Measurements from ENCODE around the gene SMG6.
A peak's percentile ranks its signal among the peaks of the same experiment; 100 is the strongest.

SMG6 gene

GRCh38 chr17:2137342-2138098 lies 166.1 kb downstream of the SMG6 start:
- TF ChIP-seq, protein P1, sequence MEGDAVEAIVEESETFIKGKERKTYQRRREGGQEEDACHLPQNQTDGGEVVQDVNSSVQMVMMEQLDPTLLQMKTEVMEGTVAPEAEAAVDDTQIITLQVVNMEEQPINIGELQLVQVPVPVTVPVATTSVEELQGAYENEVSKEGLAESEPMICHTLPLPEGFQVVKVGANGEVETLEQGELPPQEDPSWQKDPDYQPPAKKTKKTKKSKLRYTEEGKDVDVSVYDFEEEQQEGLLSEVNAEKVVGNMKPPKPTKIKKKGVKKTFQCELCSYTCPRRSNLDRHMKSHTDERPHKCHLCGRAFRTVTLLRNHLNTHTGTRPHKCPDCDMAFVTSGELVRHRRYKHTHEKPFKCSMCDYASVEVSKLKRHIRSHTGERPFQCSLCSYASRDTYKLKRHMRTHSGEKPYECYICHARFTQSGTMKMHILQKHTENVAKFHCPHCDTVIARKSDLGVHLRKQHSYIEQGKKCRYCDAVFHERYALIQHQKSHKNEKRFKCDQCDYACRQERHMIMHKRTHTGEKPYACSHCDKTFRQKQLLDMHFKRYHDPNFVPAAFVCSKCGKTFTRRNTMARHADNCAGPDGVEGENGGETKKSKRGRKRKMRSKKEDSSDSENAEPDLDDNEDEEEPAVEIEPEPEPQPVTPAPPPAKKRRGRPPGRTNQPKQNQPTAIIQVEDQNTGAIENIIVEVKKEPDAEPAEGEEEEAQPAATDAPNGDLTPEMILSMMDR (IDR thresholded peaks at IDR 0.05; ENCODE audit: insufficient read depth, low read length, poor library complexity, severe bottlenecking) = no peak
- no peak overlapping the region for H3K4me3 ChIP-seq (replicated peaks; ENCODE audit: low read depth, low read length)
- peaks cover 1% of the 10 kb centered on the region; the same call in 1 of the 2 replicates for H3K36me3 ChIP-seq (ENCODE audit: control insufficient read depth, insufficient read depth, low read length)
- peak; percentile 60 for DNase-seq (ENCODE audit: extremely low read depth, insufficient read length)
- H3K27me3 ChIP-seq (replicated peaks; ENCODE audit: control insufficient read depth, insufficient read depth, low read length) = no peaks in the 10 kb centered on the region

GRCh38 chr17:2136241-2136640 lies 167.3 kb downstream of the SMG6 start:
- Histone ChIP-seq H3K27me3 (replicated peaks; ENCODE audit: control insufficient read depth, insufficient read depth, low read length) (no peaks in the 10 kb centered on the region), H3K36me3 (ENCODE audit: control insufficient read depth, insufficient read depth, low read length) (peaks cover 1% of the 10 kb centered on the region; the same call in 1 of the 2 replicates), H3K4me3 (replicated peaks; ENCODE audit: low read depth, low read length) (no peak overlapping the region)
- TF ChIP-seq, protein P1 (IDR thresholded peaks at IDR 0.05; ENCODE audit: insufficient read depth, low read length, poor library complexity, severe bottlenecking) = no peak
- DNase-seq (ENCODE audit: extremely low read depth, insufficient read length) = peak; percentile 28

GRCh38 chr17:2128011-2128410 lies 175.6 kb downstream of the SMG6 start:
- H3K27me3 ChIP-seq (replicated peaks; ENCODE audit: control insufficient read depth, insufficient read depth, low read length) = no peaks in the 10 kb centered on the region
- H3K4me3 ChIP-seq (replicated peaks; ENCODE audit: low read depth, low read length) = no peak overlapping the region
- TF ChIP-seq, protein P1 (IDR thresholded peaks at IDR 0.05; ENCODE audit: insufficient read depth, low read length, poor library complexity, severe bottlenecking) = no peak
- H3K36me3 ChIP-seq (ENCODE audit: control insufficient read depth, insufficient read depth, low read length) = peaks cover 1% of the 10 kb centered on the region; the same call in 1 of the 2 replicates
- DNase-seq (ENCODE audit: extremely low read depth, insufficient read length) = no peak

GRCh38 chr17:2125013-2125535 lies 178.5 kb downstream of the SMG6 start:
- DNase-seq (ENCODE audit: extremely low read depth, insufficient read length) = no peak
- Histone ChIP-seq H3K4me3 (replicated peaks; ENCODE audit: low read depth, low read length) (no peak overlapping the region), H3K36me3 (ENCODE audit: control insufficient read depth, insufficient read depth, low read length) (no peaks in the 10 kb centered on the region; the same call in none of the 2 replicates), H3K27me3 (replicated peaks; ENCODE audit: control insufficient read depth, insufficient read depth, low read length) (no peaks in the 10 kb centered on the region)
- TF ChIP-seq, protein P1 (IDR thresholded peaks at IDR 0.05; ENCODE audit: insufficient read depth, low read length, poor library complexity, severe bottlenecking) = no peak

- Histone ChIP-seq H3K36me3 (ENCODE audit: control insufficient read depth, insufficient read depth, low read length) (no peaks in the 10 kb centered on the region; the same call in none of the 2 replicates), H3K27me3 (replicated peaks; ENCODE audit: control insufficient read depth, insufficient read depth, low read length) (no peaks in the 10 kb centered on the region), H3K4me3 (replicated peaks; ENCODE audit: low read depth, low read length) (no peak overlapping the region)
- TF ChIP-seq, protein P1 (IDR thresholded peaks at IDR 0.05; ENCODE audit: insufficient read depth, low read length, poor library complexity, severe bottlenecking) = no peak
- DNase-seq (ENCODE audit: extremely low read depth, insufficient read length) = no peak
These were observed 179.2 kb downstream of the SMG6 start for GRCh38 chr17:2124391-2124790.
